Measurements from ENCODE around the gene RDH8. TPM values are rescaled to one million over a fixed set of nuclear protein-coding genes. Genes with fewer than 3 reads are reported as not detected.
A peak's percentile ranks its signal among the peaks of the same experiment; 100 is the strongest.

RDH8 gene
- total RNA-seq, 1 experiment from 2014 or later: not detected

DNA sequence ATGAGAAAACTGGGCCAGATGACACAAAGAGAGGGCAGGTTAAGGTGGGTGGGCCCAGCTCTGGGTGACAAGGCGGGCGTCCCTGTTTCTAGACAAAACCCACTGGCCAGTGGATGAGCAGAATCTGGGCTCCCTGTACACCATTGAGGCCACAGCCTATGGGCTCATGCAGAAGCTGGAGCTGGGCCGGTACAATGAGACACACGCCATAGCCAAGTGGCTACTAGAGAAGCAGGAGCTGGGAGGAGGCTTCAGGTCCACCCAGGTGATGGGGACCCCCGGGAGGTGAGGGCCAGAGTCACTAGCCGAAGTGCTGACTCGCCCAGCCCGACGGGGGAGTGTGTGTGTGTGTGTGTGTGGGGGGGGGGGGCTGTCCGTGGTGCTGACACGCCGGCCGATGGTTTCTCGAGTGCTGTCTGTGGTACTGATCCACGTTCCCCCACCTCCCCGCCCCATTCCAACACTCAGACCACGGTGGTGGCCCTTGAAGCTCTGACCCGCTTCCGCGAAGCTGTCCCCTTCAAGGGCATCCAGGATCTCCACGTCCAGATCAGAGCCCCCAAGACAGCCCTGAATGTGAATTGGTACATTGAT lies 48.5 kb downstream of the RDH8 start:
- Histone ChIP-seq H2AFZ (ENCODE audit: low read length) (no peak overlapping the region), H3K4me3 (ENCODE audit: low read length) (no peak overlapping the region), H3K9me2 (replicated peaks; ENCODE audit: low read length) (no peaks in the 10 kb centered on the region), H3K9me3 (ENCODE audit: low read length) (no peaks in the 10 kb centered on the region), H3K9ac (ENCODE audit: low read length) (no peak overlapping the region), H3K4me1 (ENCODE audit: insufficient read depth, low read length) (no peaks in the 10 kb centered on the region), H3F3A (ENCODE audit: low read length, unreplicated experiment) (no peaks in the 10 kb centered on the region), H3K27me3 (ENCODE audit: low read length) (peaks cover 16% of the 10 kb centered on the region; the same call in 1 of the 2 replicates), H3K79me2 (ENCODE audit: low read length) (no peaks in the 10 kb centered on the region), H4K20me1 (ENCODE audit: low read length) (no peaks in the 10 kb centered on the region), H3K27ac (ENCODE audit: low read length) (no peak overlapping the region), H3K4me2 (ENCODE audit: low read length) (no peak overlapping the region), H3K36me3 (ENCODE audit: low read depth, low read length) (no peaks in the 10 kb centered on the region)
- ATAC-seq (no peak), DNase-seq (no peak)
- ChIA-PET CTCF (no interaction called here), POLR2A (ENCODE audit: unreplicated experiment) (no interaction called here)
- BruUV-seq (replicated peaks): no TSS peak
- no peak for TF ChIP-seq EZH2 (IDR thresholded peaks at IDR 0.05; ENCODE audit: low read length, unreplicated experiment)
- intact Hi-C loops (cut with micrococcal nuclease): no loop called here

DNA sequence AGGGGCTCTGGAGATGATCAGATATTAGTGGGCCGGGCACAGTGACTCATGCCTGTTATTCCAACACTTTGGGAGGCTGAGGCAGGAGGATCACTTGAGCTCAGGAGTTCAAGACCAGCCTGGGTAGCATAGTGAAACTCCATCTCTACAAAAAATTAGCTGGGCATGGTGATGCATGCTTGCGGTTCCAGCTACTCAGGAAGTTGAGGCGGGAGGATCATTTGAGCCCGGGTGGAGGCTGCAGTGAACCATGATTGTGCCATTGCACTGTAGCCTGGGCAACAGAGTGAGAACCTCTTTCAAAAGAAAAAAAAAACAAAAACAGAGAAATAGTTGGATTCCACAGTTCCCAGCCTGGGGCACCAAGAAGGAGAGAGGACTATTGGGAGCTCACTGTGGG lies 54.9 kb downstream of the RDH8 start:
- Histone ChIP-seq H4K20me1 (ENCODE audit: low read length) (no peaks in the 10 kb centered on the region), H3K27me3 (ENCODE audit: low read length) (peaks cover 10% of the 10 kb centered on the region; the same call in 1 of the 2 replicates), H3K9me3 (ENCODE audit: low read length) (no peaks in the 10 kb centered on the region), H3K4me1 (ENCODE audit: insufficient read depth, low read length) (no peaks in the 10 kb centered on the region), H3K9ac (ENCODE audit: low read length) (no peak overlapping the region), H3K4me3 (ENCODE audit: low read length) (no peak overlapping the region), H3K79me2 (ENCODE audit: low read length) (no peaks in the 10 kb centered on the region), H3K9me2 (replicated peaks; ENCODE audit: low read length) (no peaks in the 10 kb centered on the region), H3F3A (ENCODE audit: low read length, unreplicated experiment) (no peaks in the 10 kb centered on the region), H3K4me2 (ENCODE audit: low read length) (no peak overlapping the region), H3K36me3 (ENCODE audit: low read depth, low read length) (no peaks in the 10 kb centered on the region), H3K27ac (ENCODE audit: low read length) (no peak overlapping the region), H2AFZ (ENCODE audit: low read length) (no peak overlapping the region)
- no TSS peak for BruUV-seq (replicated peaks)
- intact Hi-C loops (cut with micrococcal nuclease): no loop called here
- DNase-seq (no peak), ATAC-seq (no peak)
- CTCF ChIA-PET: no interaction called here
- POLR2A ChIA-PET (ENCODE audit: unreplicated experiment): no interaction called here
- TF ChIP-seq, protein P1, sequence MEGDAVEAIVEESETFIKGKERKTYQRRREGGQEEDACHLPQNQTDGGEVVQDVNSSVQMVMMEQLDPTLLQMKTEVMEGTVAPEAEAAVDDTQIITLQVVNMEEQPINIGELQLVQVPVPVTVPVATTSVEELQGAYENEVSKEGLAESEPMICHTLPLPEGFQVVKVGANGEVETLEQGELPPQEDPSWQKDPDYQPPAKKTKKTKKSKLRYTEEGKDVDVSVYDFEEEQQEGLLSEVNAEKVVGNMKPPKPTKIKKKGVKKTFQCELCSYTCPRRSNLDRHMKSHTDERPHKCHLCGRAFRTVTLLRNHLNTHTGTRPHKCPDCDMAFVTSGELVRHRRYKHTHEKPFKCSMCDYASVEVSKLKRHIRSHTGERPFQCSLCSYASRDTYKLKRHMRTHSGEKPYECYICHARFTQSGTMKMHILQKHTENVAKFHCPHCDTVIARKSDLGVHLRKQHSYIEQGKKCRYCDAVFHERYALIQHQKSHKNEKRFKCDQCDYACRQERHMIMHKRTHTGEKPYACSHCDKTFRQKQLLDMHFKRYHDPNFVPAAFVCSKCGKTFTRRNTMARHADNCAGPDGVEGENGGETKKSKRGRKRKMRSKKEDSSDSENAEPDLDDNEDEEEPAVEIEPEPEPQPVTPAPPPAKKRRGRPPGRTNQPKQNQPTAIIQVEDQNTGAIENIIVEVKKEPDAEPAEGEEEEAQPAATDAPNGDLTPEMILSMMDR (conservative IDR thresholded peaks at IDR 0.05; ENCODE audit: low read depth, low read length): no peak
- TF ChIP-seq EZH2 (IDR thresholded peaks at IDR 0.05; ENCODE audit: low read length, unreplicated experiment) (no peak), EZH2phosphoT487 (IDR thresholded peaks at IDR 0.05; ENCODE audit: borderline replicate concordance, low read length) (no peak)

DNA sequence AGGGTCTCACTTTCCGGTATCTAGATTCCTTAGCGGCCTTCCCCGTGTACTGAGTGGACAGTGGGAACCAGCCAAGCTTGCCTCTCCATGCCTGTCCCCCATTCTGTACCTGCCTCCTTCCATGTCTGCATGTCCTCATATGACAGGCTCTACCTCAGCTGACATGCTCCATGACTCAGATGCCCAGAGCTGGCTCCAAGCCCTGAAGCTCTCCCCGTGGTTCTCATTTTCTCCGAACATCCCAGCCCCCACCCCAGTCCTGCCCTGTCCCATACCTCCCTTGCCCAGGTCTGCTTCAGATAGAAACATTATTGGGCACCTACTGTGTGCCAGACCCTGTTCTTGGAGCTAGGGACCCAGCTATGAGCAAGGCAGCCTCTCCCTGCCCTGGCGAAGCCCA lies 55.8 kb downstream of the RDH8 start:
- Histone ChIP-seq H3K4me3 (ENCODE audit: low read length) (no peak overlapping the region), H2AFZ (ENCODE audit: low read length) (no peak overlapping the region), H3K27me3 (ENCODE audit: low read length) (peaks cover 9% of the 10 kb centered on the region; the same call in 1 of the 2 replicates), H3K4me2 (ENCODE audit: low read length) (no peak overlapping the region), H3K4me1 (ENCODE audit: insufficient read depth, low read length) (no peaks in the 10 kb centered on the region), H3K79me2 (ENCODE audit: low read length) (no peaks in the 10 kb centered on the region), H4K20me1 (ENCODE audit: low read length) (no peaks in the 10 kb centered on the region), H3F3A (ENCODE audit: low read length, unreplicated experiment) (no peaks in the 10 kb centered on the region), H3K9me2 (replicated peaks; ENCODE audit: low read length) (no peaks in the 10 kb centered on the region), H3K9ac (ENCODE audit: low read length) (no peak overlapping the region), H3K27ac (ENCODE audit: low read length) (no peak overlapping the region), H3K36me3 (ENCODE audit: low read depth, low read length) (no peaks in the 10 kb centered on the region), H3K9me3 (ENCODE audit: low read length) (no peaks in the 10 kb centered on the region)
- intact Hi-C loops (cut with micrococcal nuclease): no loop called here
- TF ChIP-seq EZH2phosphoT487 (IDR thresholded peaks at IDR 0.05; ENCODE audit: borderline replicate concordance, low read length) (no peak), EZH2 (IDR thresholded peaks at IDR 0.05; ENCODE audit: low read length, unreplicated experiment) (no peak)
- TF ChIP-seq, protein P1 (conservative IDR thresholded peaks at IDR 0.05; ENCODE audit: low read depth, low read length): no peak
- peak; percentile 20 for DNase-seq
- ChIA-PET POLR2A (ENCODE audit: unreplicated experiment) (no interaction called here), CTCF (no interaction called here)
- BruUV-seq (replicated peaks): no TSS peak
- ATAC-seq: peak; percentile 50; the same call in 1 of the 2 replicates

Measured in PC-3 (cell line).